ENCODE results near the gene SLC25A51.

DNA sequence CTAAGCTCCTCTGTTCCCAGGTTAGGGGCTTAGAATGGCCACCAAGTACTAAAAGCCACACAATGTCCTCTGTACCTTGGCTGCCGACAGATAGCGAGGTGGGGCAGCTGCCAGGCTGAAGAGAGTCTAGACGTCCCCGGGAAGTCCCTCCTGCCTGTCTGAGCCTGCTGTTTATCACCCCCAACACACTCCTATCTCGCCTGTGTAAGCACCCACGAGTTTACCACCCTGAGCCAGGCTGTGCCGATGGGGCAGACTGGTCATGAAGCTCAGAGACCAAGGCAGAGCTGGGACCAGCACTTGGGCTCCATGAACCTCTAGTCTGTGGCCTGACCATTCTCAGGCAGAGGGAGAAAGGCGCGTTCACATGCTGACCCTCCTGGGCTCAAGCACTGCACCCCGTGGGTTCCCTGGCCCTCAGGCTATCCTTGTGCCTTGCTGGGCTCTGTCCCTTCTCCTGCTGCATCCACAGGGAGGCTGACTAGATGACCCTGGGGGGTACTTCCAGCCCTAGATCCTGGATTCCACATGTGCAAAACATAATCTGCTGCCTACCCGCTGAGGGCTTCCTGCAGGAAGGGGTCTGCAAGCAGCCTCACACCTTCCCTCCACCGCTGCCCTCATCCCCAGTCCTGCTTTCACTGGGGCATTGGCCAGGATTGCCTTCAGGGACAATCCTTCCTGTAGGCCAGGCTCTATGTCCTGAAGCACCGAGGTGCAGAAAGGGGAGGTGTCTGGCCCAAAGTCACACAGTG, 18.6 kb upstream of the SLC25A51 start:
- TF ChIP-seq, protein P1, sequence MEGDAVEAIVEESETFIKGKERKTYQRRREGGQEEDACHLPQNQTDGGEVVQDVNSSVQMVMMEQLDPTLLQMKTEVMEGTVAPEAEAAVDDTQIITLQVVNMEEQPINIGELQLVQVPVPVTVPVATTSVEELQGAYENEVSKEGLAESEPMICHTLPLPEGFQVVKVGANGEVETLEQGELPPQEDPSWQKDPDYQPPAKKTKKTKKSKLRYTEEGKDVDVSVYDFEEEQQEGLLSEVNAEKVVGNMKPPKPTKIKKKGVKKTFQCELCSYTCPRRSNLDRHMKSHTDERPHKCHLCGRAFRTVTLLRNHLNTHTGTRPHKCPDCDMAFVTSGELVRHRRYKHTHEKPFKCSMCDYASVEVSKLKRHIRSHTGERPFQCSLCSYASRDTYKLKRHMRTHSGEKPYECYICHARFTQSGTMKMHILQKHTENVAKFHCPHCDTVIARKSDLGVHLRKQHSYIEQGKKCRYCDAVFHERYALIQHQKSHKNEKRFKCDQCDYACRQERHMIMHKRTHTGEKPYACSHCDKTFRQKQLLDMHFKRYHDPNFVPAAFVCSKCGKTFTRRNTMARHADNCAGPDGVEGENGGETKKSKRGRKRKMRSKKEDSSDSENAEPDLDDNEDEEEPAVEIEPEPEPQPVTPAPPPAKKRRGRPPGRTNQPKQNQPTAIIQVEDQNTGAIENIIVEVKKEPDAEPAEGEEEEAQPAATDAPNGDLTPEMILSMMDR (conservative IDR thresholded peaks at IDR 0.05; ENCODE audit: low read length) = no peak
- no peak for TF ChIP-seq EZH2phosphoT487 (IDR thresholded peaks at IDR 0.05; ENCODE audit: borderline replicate concordance, low read depth, low read length)
